ENCODE measurements around the gene PDE6G.
A peak's percentile ranks its signal among the peaks of the same experiment; 100 is the strongest.
"Not testable (repeated sequence)": the region's sequence is repeated elsewhere in the genome, so short reads cannot be mapped to it uniquely, and the experiment has no call there.

PDE6G gene

DNA sequence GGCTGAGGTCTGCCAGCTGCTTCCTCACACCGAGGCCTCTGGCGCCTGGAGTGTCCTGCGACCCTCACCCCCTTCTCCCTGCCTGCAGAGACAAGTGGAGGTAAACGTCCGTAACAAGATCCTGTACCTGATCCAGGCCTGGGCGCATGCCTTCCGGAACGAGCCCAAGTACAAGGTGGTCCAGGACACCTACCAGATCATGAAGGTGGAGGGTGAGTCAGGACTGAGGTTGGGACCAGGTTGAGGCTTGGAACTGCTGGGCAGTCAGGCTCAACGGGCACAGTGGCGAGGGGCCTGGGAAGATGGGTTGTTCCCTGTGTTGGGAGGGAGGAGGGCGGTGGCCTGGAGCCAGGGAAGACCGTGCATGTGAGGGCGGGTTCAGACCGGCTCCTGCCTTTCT lies 32.3 kb upstream of the PDE6G start:
- no peak for DNase-seq (ENCODE audit: low read depth)
- H3K4me3 ChIP-seq (ENCODE audit: low read depth, low read length), result no peak overlapping the region

DNA sequence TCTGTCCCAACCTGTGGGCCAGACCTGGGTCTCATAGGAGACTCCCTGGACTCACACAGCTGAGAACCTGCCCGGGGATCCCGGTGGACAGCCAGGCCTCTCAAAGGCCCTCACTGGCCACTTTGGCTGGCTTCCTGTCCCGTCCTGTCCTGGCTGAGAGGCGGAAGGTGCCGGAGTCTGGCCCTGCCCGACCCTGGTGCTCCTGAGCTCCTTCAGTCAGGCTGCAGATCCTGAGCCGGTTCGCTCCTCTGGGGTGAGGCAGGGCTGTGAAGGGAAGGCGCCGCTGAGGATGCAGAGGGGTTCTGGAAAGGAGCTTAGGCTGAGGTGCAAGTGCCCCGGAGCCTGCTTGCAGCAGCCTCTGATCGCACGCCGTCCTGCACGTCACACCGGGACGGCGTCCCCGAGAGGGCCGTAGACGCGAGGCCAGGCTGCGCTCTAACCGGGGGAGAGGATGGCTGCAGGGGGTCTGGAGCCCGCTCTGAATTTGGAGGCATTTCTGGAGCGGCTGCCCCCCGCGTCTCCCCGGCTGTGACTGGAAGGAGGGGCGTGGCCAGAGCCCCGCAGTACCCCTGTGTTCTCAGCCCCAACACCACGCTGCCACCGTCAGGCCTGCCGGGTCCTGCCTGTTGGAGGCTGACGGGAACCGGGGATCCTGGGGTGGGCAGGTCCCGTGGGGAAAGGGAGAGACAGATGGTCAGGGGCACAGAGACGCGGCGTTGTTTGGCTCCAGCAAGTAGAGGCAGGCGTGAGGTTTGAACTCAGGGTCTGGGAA lies 31.6 kb upstream of the PDE6G start:
- no peak for DNase-seq (ENCODE audit: low read depth)
- H3K4me3 ChIP-seq (ENCODE audit: low read depth, low read length), result no peak overlapping the region

DNA sequence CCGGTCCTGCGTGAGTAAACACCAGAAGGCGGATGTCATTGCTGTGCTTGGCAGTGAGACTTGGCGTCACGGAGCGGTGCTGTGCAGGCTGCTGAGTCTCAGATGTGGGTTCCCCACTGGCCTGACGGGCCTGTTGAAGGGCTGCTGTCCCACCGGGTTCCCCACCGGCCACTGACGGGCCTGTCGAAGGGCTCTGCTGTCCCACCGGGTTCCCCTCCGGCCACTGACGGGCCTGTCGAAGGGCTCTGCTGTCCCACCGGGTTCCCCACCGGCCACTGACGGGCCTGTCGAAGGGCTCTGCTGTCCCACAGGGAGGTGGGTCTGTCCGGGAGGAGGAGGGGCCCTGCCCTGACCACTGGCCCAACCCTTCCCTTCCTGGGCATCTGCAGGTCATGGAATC lies 30.3 kb upstream of the PDE6G start:
- H3K4me3 ChIP-seq (ENCODE audit: low read depth, low read length), result no peak overlapping the region

DNA sequence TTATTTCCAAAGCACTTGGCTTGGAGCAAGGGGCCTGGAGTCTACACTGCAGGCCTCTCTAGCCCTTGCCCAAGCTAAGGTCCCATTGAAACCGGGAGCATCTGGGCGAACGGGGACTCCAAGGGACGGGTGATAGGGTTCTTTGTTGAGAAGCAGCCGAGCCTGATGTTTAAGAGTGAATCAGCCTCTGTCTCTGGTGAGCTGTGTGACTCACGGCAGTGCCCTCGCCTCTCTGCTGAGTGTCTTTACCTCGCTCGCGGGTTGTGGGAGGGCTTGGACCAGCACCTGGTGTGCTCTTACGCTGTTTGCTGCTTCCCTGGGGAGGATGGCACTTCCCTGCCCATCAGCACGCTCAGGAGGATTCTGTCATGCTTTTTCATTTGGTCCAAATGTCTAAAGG lies 28.8 kb upstream of the PDE6G start:
- peak overlapping the region; percentile 97 for H3K4me3 ChIP-seq (ENCODE audit: low read depth, low read length)
- DNase-seq (ENCODE audit: low read depth), result peak; percentile 36

More for the DNA sequence above, 30.3 kb upstream of the PDE6G start:
- DNase-seq (ENCODE audit: low read depth), result no peak

DNA sequence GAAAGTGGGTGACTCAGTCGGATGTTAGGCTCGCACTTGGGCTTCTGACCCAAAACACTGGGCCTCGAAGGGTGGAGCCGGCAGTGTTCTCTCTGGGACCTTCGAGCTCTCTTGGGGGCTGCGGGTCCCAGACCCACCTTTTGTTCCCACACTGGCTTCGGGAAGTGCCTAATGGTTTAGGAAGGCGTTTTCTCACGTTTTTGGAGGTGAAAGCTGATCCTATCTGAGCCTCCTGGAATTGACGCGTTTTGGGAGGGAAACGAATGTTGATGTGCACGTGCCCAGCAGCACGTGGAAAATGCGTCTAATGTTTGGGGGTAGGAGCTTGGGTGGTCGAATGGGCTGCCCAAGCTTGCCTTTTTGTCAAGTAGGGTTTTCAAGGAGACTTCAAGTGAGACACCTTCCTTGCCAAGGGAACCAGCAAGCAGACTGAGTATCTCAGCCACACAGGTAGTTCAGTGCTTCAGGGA lies 28.1 kb upstream of the PDE6G start:
- peak overlapping the region; percentile 97 for H3K4me3 ChIP-seq (ENCODE audit: low read depth, low read length)
- peak; percentile 60 for DNase-seq (ENCODE audit: low read depth)

DNA sequence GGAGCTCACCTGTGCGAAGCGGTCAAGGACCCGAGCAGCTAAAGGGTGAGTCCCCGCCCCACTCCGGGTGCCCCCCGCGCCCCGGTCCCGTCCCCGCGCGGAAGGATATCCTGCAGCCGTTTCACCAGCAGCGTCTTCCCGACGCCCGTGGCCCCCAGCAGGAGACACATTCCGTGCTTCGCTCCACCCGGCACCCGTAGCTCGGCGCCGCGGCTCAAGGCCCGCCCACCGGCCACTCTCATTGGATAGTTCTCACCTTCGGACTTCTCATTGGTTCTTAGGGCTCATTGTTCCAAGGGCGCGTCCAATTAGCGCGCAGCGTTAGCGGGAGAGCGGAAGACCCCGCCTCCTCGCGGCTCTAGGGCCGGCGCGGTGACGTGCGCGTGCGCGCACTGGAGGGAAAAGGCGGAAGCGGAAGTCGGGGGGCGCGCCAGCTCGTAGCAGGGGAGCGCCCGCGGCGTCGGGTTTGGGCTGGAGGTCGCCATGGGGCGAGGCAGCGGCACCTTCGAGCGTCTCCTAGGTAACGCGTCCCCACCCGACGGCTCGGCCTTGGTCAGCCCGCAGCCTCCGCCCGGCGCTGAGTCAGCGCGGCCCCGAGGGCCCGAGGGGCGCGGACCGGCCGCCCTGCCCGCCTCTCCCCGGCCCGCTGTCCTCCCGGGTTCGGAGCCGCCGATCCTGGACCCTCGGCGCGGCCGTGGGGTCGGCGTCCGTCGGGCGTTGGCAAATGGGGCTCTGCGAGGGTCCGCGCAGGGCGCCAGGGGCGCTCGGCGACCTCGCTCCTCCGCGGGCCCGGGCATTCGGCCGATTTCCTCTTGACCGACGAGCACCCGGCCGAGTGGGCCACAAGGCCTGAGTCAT lies 27.5 kb upstream of the PDE6G start, which contains the start of the genes ARL16 and HGS:
ARL16 (minus strand) TSS at position 214 of the 858 bp plus-strand sequence; CDS start at position 170, 44 bp downstream.
HGS (plus strand) TSS at position 428 of the 858 bp plus-strand sequence; CDS start at position 484, 56 bp downstream.
- peak; percentile 97 for DNase-seq (ENCODE audit: low read depth)
- H3K4me3 ChIP-seq (ENCODE audit: low read depth, low read length), result peak within 1 kb of the TSS; percentile 97

DNA sequence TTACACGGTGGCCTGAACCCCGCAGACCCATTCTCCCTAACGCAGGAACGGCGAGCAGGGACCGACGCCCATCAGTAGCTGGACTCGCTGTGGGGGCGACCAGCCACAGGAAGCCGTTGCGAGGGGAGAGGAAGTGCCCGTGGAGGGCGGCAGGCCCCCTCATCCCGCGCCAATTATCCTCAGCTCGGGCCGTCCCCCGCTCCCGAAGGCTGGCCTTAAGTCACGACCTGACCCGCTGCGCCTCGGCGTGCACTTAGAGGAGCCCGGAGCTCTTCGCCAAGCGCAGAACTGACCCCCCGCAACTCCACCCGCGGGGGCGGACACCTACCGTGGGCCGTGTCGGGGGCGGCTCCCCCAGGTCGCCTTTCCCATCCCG lies 26.9 kb upstream of the PDE6G start:
- no peak for DNase-seq (ENCODE audit: low read depth)

DNA sequence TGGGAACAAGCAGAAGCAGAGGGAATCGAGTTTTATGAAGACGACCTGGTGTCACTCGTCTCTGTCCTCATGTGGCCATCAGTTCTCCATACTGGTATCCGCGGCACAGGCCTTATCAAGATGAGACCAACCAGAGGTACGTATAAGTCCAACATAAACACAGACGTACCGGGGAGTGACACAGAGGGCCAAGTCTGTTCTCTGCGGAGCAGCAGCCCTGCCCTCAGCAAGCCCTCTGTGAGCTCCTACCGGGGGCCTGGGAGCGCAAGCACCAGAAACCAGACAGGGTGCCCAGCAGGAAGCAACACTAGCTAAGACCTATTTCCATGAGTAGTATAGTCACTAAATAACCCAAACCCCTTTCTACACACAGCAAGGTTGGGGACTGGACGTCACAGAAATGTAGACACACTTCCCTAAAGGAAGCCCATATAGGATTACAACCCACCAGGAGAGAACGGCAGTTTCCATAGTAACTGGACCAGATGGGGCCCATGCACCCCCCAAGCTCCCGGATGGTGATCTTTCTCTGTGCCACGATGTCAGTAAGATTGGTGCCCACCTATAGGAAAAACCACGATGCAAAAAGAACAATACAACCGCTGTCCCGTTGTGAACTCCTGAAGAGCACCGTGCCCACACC lies 26.3 kb upstream of the PDE6G start:
- no peak for DNase-seq (ENCODE audit: low read depth)
- H3K4me3 ChIP-seq (ENCODE audit: low read depth, low read length), result peak overlapping the region; percentile 97

More for the DNA sequence above, 26.9 kb upstream of the PDE6G start:
- H3K4me3 ChIP-seq (ENCODE audit: low read depth, low read length), result peak overlapping the region; percentile 97

DNA sequence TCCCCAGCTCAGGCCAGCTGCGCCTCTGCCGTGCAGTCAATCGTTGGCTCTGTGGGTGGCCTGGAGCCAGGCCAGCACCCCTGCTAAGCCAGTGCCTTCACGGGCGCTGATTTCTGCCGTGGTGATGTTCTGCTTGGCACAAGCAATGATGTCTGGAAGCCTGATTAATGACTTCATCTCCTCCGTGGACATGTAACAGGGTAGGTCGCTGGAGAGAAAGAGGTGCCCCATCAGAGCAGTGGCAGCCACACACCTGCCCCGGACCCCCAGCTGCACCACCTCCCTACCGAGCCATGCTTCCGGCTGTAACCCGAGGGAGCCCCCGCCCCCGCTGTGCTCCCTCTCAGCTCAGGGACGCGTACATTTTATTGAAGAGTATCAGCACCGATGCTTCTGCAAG lies 25.3 kb upstream of the PDE6G start:
- no peak for DNase-seq (ENCODE audit: low read depth)
- H3K4me3 ChIP-seq (ENCODE audit: low read depth, low read length), result no peak overlapping the region

DNA sequence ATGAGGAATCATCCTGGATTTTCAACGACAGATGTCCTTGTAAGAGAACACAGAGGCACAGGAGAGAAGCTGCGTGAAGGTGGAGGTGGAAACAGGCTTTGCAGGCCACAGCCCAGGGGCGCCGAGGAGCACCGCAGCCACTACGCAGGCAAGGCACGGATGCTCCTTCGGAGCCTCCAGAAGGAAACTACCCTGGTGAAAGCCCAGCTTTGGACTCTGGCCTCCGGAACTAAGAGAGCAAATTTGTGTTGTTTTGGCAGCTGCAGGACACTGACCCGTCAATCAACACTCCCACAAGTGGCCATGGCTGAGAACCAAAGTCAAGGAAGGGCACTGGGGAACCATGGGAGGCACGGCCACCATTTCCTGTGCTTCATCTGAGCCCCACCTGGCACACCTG lies 23.8 kb upstream of the PDE6G start:
- no peak overlapping the region for H3K4me3 ChIP-seq (ENCODE audit: low read depth, low read length)
- no peak for DNase-seq (ENCODE audit: low read depth)

DNA sequence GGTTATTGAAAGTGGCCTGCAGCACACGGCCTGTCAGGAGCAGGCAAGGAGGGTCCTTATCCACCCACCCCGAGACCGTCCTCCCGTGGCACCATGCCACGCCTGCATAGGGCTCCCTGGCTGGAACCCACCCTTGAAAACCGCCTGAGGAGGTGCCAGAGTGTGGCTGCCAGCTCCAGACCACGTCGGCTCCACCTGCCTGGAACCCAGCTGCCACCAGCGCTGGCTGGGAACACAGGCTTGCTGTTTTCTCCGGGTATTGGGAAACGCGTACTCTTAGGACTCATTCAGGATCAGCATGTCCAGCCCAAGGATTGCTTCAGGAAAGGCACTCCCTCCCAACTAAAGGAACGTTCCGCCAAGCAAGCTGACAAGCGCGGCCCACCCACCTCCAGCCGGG lies 20.6 kb upstream of the PDE6G start:
- H3K4me3 ChIP-seq (ENCODE audit: low read depth, low read length), result no peak overlapping the region

DNA sequence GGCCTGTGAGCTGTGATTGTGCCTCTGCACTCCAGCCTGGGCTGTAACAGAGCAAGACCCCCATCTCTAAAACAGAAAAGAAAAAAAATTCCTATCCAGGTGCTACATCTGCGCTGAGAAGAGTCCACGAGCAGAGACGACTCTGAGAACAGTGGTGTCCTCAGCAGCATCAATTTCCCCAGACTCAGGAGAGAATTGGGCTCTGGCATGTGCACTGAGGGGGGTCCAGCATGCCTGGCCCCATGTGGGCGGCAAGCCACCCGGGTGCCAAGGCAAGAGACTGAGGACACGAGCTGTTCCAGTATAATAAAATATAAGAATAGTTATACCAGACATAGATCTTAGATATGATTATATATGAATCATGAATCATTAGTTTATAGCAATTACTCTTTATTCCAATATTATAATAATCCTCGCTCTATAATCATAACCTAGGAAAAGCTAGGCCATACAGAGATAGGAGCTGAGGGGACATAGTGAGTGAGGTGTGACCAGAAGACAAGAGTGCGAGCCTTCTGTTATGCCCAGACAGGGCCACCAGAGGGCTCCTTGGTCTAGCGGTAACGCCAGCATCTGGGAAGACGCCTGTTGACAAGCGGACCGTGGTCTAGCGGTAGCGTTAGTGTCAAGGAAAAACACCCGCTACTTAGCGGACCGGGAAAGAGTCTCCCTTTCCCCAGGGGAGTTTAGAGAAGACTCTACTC lies 19.3 kb upstream of the PDE6G start:
- not testable (repeated sequence) for DNase-seq (ENCODE audit: low read depth)

More for the DNA sequence above, 20.6 kb upstream of the PDE6G start:
- DNase-seq (ENCODE audit: low read depth), result no peak

DNA sequence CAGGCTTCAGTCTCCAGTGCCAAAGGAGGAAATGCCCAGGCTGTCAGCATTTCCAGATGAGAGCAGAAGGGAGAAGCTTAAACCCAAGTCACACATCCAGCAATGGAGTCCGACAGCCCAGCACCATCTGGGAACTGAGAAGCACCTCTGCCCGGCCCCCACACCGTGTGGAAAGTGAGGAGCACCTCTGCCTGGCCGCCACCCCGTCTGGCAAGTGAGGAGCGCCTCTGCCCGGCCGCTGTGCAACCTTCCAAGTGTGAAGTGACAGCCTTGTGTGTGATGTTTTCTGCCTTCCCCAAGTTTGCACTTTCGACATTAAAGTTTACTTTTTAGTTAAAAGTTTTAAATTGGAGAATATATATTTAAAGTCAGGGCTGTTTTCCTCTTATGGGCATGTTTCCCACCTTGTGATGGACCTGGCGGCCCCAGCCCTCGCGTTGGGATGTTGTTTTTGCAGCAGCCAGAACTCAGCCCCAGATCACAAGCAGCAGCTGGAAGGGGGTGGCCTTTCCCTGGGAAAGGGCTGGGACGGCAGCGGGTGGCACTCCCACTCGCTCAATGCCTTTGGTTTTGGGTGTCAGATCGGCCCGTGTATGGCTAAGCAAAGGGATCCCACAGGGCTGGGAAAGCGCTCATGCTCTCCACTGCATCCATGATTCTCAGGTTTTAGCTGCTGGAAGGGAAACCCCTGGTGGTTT lies 17.4 kb upstream of the PDE6G start:
- H3K4me3 ChIP-seq (ENCODE audit: low read depth, low read length), result no peak overlapping the region
- no peak for DNase-seq (ENCODE audit: low read depth)

More for the DNA sequence above, 19.3 kb upstream of the PDE6G start:
- not testable (repeated sequence) for H3K4me3 ChIP-seq (ENCODE audit: low read depth, low read length)

DNA sequence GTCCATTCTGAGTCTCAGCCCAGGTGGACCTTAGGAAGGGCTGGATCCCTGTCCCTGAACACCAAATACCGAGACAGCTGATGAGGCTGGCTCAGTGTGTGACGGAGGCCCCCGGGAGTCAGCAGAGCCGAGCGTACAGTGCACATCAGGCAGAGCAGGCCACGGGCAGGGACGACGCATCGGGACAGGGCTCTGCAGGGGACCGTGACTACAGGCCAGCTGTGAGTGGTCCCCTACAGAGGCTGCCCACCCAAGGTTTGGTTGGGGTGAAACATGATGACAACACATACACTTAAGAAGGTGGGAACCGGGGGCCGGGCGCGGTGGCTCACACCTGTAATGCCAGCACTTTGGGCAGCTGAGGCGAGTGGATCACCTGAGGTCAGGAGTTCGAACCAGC lies 16.6 kb upstream of the PDE6G start:
- no peak overlapping the region for H3K4me3 ChIP-seq (ENCODE audit: low read depth, low read length)

DNA sequence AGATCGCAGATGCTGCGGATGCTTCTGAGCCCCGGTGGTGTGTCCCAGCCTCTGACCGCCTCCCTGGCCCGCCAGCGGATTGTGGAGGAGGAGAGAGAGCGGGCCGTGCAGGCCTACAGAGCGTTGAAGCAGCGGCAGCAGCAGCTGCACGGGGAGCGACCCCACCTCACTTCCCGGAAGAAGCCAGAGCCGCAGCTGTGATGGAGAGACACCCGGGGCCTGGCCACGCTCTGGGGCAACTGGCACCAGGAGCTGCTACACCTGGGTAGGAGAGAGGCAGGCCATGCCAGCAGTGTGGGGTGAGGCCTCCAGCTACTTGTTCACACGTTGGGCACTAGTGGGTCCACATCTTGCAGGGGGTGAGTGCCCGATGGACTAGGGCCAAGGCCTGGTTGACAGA lies 16.2 kb upstream of the PDE6G start:
- no peak for DNase-seq (ENCODE audit: low read depth)
- H3K4me3 ChIP-seq (ENCODE audit: low read depth, low read length), result no peak overlapping the region

More for the DNA sequence above, 16.6 kb upstream of the PDE6G start:
- no peak for DNase-seq (ENCODE audit: low read depth)

DNA sequence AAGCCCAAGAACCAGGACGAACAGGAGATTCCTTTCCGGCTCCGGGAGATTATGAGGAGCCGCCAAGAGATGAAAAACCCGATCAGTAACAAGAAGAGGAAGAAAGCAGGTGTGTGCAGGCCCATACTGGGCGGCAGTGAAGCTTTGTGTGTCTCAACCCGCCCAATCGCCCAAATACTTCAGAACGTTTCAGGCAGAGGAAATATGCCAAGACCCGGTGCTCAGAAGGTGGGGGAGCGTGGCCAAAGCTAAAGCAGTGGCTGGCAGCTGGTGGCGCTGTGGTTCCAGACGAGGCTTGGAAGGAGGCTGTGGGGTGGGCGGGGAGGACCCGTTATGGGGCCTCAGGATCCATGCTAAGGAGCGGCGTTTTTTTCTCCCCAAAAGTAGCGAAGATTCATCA lies 11.4 kb upstream of the PDE6G start:
- H3K4me3 ChIP-seq (ENCODE audit: low read depth, low read length), result no peak overlapping the region
- no peak for DNase-seq (ENCODE audit: low read depth)

DNA sequence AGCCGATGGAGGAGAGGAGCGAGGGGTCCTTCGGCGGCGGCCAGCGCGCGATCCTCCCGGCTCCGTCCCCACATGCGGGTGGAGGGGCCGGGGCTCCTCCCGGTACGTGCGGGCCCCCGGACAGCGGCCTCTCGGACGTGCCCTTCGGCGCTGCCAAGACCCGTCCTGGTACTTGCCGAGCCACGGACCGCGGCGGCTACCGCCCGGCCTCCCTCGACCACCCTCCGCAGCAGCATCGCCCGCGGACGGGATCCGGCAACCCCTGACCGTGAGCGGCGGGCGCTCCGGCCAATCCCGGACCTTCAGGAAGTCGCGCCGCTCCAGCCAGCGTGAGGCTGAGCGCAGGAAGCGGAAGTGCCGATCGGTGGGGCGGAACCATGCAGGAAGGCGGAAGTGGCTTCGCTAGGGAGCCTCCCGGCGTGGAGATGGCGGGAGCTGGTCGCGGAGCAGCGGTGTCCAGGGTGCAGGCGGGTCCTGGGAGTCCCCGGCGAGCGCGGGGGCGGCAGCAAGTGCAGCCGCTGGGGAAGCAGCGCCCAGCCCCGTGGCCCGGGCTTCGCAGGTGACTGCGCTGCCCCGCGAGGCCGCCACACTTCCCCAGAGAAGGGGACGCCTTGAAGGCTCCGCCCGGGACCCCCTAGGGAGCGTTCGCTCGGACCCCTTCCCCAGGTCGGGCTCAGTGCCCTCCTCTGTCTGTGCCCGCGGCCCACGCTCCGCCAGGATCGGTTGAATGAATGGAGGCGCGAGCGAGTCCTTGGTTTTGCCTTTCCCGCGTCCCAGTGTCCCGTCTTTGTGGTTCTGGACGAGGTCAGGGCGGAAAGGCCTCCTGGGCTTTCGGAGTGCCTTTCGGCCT lies 10.2 kb upstream of the PDE6G start, which contains the start of the genes CCDC137 and OXLD1:
CCDC137 (plus strand) TSS at position 396 of the 850 bp plus-strand sequence; CDS start at position 426, 30 bp downstream.
OXLD1 (minus strand) TSS at position 264 of the 850 bp plus-strand sequence; CDS start at position 236, 28 bp downstream.
- DNase-seq (ENCODE audit: low read depth), result peak; percentile 90

DNA sequence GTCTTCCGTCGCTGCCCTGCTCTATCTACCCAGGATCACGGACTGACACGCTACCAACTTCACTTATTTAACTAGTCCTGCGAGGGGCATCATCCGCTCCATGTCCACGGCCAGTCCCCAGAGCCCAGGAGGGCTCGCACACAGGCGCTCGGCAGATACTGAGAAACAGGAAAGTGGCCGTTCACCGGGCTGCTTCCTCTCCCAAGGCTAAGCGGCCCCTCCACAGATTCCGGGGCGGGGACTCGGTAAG lies 9.7 kb upstream of the PDE6G start:
- peak overlapping the region; percentile 69 for H3K4me3 ChIP-seq (ENCODE audit: low read depth, low read length)
- DNase-seq (ENCODE audit: low read depth), result no peak

More for the DNA sequence above, 10.2 kb upstream of the PDE6G start, which contains the start of the genes CCDC137 and OXLD1:
- peak within 1 kb of the TSS; percentile 69 for H3K4me3 ChIP-seq (ENCODE audit: low read depth, low read length)
